ENCODE measurements around the gene WNK2. TPM values are rescaled to one million over a fixed set of nuclear protein-coding genes. Genes with fewer than 3 reads are reported as not detected.

The WNK2 gene
- total RNA-seq, 1 donor from 2014 or later = 218 TPM

- no peaks in the 10 kb centered on the region for H3K36me3 ChIP-seq
- intact Hi-C loops (cut with micrococcal nuclease) = no loop called here
- TF ChIP-seq CTCF (IDR thresholded peaks at IDR 0.05; ENCODE audit: borderline replicate concordance) = no peak
- H3K9me3 ChIP-seq (replicated peaks) = no peaks in the 10 kb centered on the region
- H3K4me1 ChIP-seq = peaks cover 16% of the 10 kb centered on the region
- H3K4me3 ChIP-seq = no peak overlapping the region
- no peak for DNase-seq
- H3K27ac ChIP-seq (replicated peaks) = no peak overlapping the region
- no peaks in the 10 kb centered on the region for H3K27me3 ChIP-seq (ENCODE audit: low read depth)
Observed at GRCh38 chr9:93171261-93171990, 12.5 kb upstream of the WNK2 start.

GRCh38 chr9:93172666-93173364, 11.1 kb upstream of the WNK2 start:
- no peak for DNase-seq
- no peaks in the 10 kb centered on the region for H3K36me3 ChIP-seq
- H3K4me1 ChIP-seq = peaks cover 19% of the 10 kb centered on the region
- intact Hi-C loops (cut with micrococcal nuclease) = no loop called here
- H3K4me3 ChIP-seq = no peak overlapping the region
- no peaks in the 10 kb centered on the region for H3K9me3 ChIP-seq (replicated peaks)
- no peak overlapping the region for H3K27ac ChIP-seq (replicated peaks)
- TF ChIP-seq CTCF (IDR thresholded peaks at IDR 0.05; ENCODE audit: borderline replicate concordance) = no peak
- H3K27me3 ChIP-seq (ENCODE audit: low read depth) = no peaks in the 10 kb centered on the region

- Histone ChIP-seq H3K27ac (replicated peaks) (no peak overlapping the region), H3K27me3 (ENCODE audit: low read depth) (no peaks in the 10 kb centered on the region), H3K36me3 (no peaks in the 10 kb centered on the region), H3K9me3 (replicated peaks) (no peaks in the 10 kb centered on the region), H3K4me1 (peaks cover 16% of the 10 kb centered on the region), H3K4me3 (no peak overlapping the region)
- DNase-seq = no peak
- intact Hi-C loops (cut with micrococcal nuclease) = no loop called here
- no peak for TF ChIP-seq CTCF (IDR thresholded peaks at IDR 0.05; ENCODE audit: borderline replicate concordance)
Observed at GRCh38 chr9:93173365-93174051, 10.4 kb upstream of the WNK2 start.

GRCh38 chr9:93174976-93175375, 9.0 kb upstream of the WNK2 start:
- TF ChIP-seq CTCF (IDR thresholded peaks at IDR 0.05; ENCODE audit: borderline replicate concordance) = no peak
- Histone ChIP-seq H3K27me3 (ENCODE audit: low read depth) (no peaks in the 10 kb centered on the region), H3K4me3 (no peak overlapping the region), H3K27ac (replicated peaks) (no peak overlapping the region), H3K4me1 (peaks cover 10% of the 10 kb centered on the region), H3K36me3 (no peaks in the 10 kb centered on the region), H3K9me3 (replicated peaks) (no peaks in the 10 kb centered on the region)
- intact Hi-C loops (cut with micrococcal nuclease) = no loop called here
- DNase-seq = no peak

GRCh38 chr9:93177676-93178075, 6.3 kb upstream of the WNK2 start:
- H3K9me3 ChIP-seq (replicated peaks) = no peaks in the 10 kb centered on the region
- no peaks in the 10 kb centered on the region for H3K36me3 ChIP-seq
- peaks cover 24% of the 10 kb centered on the region for H3K27me3 ChIP-seq (ENCODE audit: low read depth)
- no peak for DNase-seq
- TF ChIP-seq CTCF (IDR thresholded peaks at IDR 0.05; ENCODE audit: borderline replicate concordance) = no peak
- no peak overlapping the region for H3K27ac ChIP-seq (replicated peaks)
- peaks cover 26% of the 10 kb centered on the region for H3K4me1 ChIP-seq
- intact Hi-C loops (cut with micrococcal nuclease) = no loop called here
- H3K4me3 ChIP-seq = no peak overlapping the region

All from left ventricle myocardium inferior (tissue), 1 donor.